Measurements from ENCODE around the gene MAGIX.
"Not testable (repeated sequence)": the region's sequence is repeated elsewhere in the genome, so short reads cannot be mapped to it uniquely, and the experiment has no call there.

MAGIX gene

GRCh38 chrX:49163555-49164419, 1.2 kb downstream of the MAGIX start:
- DNase-seq = peak; percentile 49 to 83

- no peak for DNase-seq
Observed at GRCh38 chrX:49164589-49165360, 2.2 kb downstream of the MAGIX start.

DNA sequence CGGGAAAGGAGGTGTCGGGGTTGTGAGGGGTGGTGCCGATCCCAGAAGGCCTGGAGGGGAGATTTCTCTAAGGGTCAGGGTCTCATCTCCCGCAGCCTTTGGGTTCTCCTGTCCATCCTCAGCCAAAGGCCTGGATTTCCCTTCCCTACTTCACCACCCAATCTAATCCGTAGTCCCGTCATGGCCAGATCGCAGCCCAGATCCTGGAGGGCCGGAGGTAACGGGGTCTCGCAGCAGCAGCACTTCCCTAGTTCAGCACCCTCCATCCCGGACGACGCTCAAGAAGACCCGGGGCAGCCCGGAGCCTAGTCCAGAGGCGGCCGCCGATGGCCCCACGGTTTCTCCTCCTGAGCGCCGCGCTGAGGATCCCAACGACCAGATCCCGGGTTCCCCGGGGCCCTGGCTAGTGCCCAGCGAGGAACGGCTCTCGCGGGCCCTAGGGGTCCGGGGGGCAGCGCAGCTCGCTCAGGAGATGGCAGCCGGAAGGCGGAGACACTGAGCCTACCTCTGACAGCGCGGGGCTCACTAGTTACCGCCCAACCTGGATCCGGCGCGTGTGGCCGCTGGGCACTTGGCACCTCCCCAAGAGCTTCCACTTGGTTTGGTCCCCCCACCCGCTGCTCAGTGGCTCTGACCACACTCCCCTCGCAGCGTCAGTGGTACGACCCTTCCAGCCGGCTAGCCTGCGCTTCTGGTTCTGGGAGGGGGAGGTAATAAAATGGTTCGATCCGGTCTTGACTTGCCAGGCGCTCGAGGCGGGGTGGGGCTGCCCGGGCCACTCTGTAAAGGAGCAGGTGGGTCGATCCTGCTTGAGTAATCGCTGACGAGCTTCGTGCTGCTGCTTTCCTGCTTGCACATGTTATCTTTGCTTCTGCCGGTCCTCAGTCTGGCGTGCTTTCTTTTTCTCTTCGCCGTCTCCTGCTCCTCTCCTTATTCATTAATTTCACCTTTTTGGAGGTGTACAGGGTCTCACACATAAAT, 3.6 kb downstream of the MAGIX start:
- no peak for DNase-seq

GRCh38 chrX:49166914-49167739, 4.6 kb downstream of the MAGIX start:
- DNase-seq = no peak

DNA sequence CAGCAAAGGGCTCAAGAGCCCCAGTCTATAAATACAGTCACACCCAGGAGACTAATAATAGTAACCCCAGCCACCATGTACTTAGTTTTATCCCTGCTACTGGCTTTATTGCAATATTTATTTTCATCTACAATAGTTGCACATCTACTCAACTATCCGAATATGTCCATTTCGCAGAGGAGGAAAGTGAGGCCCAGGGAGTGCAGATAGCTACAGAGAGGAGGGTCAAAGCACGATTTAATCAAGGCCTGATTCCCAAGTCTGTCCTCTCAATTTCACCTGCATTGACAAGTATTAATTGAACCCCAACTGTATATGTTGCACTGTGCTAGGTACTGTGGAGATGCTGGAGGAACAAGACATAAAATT, 5.2 kb downstream of the MAGIX start:
- DNase-seq = no peak

DNA sequence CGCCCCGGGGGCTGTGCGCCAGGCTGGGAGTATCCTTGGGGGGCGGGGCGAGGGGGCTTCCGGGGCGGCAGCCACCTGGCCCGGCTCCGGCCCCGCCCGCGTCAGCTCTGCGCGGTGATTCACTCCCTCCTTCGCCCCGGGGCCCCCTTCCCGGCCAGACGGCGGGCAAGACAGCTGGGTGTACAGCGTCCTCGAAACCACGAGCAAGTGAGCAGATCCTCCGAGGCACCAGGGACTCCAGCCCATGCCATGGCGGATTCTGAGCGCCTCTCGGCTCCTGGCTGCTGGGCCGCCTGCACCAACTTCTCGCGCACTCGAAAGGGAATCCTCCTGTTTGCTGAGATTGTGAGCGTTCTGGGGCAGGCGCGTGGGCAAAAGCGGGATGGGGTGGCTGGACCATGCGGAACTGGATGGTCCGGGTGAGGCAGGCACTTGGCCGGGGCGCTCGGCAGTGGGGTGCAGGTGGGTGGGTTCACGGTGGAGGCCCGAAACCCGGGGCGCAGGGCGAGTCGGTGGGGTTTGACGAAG, 9.3 kb downstream of the MAGIX start, which contains the start of gene PLP2:
Gene PLP2 (plus strand): TSS at position 147 of the 528 bp plus-strand sequence. CDS start 103 bp downstream, at position 250.
- peak in 1 of 2 experiments; percentile 40 for DNase-seq

- DNase-seq = peak; percentile 40 to 67
Observed at GRCh38 chrX:49172280-49172780, 9.8 kb downstream of the MAGIX start.

- not testable (repeated sequence) for DNase-seq
Observed at GRCh38 chrX:49173544-49173943, 11.0 kb downstream of the MAGIX start.

DNA sequence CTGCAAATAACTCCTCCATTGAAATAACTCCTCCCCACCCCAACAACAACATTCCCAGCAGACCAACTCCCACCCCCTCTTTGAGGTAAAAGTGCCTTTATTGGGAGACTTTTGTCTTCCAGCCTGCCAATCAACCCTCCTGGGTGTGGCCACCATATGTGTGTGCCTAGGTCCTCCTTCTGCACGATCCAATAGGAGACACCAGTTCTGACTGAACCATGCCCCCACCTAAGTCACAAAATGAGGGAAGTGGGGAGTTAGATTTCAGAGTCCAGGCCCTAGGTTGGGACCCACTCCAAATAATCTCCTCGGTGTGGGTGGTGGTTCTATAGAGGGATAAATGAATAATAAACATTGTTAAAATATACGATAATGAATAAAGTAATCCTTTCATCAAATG, 12.2 kb downstream of the MAGIX start:
- no peak for DNase-seq

DNA sequence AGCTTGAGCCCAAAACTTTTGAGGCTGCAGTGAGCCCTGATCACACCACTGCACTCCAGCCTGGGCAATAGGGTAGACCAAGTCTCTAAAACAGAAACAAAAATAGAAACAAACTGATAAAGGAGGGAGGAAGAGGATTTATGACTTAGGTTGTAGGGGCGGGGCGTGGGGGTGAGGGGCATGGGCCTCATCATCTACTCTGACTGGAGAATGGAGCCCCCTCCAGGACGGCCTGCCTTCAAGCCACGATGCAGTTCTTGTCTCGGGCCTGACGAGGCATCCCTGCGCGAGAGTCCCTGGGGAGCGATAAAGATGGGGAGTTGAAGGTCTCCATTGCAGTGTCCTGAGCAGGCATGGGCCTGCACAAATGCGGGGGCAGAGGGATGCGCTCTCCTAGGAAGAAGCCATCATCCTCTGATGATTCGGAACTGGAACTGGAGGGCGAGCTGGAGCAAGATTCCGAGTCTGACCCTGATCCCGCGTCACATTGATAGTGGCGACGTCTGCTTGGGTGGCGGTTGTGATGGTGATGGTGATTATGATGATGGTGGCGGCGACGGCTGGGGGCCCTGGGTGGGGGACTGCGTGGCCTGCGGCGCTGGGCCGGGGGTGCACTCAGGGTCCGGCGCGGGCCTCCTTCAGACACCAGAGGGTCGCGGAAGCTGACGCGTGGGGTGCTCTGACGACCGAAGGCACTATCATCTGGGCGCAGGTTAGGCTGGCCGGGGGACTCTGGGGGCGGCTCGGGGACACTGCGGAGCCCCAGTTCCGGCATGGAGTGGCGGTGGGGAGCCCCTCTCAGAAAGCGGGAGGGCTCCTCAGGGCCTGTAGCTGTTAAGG, 13.1 kb downstream of the MAGIX start:
- DNase-seq = no peak

DNA sequence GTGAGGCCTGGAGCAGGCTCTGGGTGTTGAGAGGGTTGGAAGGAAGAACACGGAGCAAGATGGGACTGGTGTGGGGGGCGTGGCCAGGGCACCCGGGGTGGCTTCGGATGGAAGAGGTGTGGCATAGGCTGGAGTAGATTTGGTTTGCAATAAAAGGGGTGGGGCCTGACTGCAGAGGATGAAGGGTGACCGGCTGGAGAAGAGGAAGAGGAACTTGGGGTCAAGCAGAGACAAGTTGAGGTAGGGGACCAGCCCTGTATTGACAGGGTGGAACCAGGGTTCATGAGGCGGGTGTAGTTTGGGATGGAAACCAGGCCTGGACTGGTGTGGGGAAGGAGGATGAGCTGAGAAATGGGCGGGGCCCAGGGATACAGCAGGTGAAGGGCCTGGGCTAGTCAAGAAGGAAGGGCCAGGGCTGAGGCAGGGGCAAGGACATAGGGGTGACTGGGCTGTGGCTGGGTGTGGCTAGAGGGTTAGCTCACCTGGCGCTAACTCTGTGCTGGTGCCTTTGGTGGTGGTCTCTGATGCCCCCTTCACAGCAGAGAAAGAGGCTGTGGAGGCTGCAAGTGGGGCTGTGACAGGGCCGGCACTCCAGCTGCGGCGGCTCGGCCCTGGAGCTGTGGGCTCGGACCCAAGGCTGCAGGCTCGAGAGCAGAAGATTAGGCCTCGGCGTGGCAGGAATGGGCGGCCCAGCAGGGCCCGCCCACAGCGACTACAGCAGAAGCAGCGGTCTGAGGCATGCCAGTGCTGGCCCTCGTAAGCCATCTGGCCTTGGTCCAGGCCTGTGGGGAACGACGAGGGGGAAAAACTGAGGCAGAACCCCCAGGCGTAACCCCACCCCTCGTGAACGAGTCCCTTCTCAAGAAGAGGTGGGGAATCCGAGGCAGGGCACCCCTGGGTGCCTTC, 14.1 kb downstream of the MAGIX start:
- DNase-seq = no peak

DNA sequence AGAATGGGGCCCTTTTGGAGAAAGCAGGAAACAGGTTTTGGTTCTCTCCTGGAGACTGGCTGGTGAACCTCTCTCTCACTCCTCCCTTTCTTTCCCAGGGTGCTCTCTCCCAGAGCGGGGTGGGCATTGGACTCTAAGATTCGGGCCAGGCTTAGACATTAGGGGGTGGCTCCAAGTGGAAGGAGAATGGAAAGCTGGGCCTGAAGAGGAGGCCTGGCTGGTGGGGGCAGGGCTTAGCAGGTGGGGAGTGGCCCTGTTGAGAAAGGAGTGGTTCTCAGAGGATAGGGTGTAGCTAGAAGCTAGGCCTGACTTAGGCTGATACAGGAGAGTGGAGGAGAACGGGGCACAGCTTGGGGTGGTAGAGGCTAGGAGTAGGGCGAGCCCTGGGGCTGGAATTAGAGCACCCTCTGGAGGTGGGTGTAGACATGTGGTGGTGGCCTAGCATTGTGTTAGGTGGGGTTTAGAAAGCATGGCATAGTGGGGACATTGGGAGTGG, 14.8 kb downstream of the MAGIX start:
- no peak for DNase-seq

DNA sequence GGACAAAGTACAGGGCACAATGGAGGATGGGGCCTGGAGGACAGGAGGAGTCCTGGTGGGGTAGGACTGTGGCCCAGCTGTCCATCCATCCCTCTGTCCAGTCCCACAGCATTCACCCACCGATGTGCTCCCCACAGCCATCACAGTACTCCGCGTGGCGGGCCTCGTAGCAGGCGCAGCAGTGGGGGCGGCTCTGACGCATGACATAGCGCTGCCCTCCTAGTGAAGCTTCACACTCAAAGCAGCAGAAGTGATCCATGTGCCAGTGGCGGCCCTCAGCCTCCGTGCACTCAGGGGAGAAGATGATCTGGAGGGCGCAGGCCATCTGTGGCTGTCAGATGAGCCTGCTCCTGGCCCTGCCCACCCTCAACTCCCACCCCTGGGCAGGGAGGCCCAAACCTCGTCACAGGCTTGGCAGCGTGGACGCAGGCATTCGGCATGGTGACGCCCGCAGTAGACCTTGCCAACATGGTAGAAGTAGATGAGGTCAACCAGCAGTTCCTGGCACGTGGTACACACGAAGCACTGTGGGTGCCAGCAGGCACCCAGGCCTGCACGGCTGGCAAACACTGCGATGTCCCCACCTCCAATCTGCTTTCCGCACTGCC, 15.4 kb downstream of the MAGIX start:
- DNase-seq = no peak

GRCh38 chrX:49178537-49178936, 16.0 kb downstream of the MAGIX start:
- DNase-seq = no peak

DNA sequence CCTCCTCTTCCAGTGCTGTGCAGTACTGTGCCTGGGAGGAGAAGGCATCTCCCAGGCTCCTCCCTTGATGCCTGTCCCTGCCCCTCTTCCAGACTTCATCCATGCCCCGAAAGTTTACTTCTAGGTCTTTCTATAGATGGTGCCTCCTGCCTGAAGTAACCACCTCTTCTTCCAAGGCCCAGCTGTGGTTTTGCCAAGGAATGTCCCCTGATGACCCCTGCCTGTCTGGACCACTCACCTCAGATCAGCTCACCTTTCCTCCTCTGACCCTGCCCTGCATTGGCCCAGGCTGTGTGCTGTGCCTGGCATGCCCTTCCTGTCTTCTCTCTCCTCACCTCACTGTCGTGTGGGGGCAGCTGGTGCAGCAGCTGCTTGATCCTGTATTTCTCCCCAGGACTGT, 16.8 kb downstream of the MAGIX start:
- DNase-seq = no peak

GRCh38 chrX:49183701-49184281, 21.2 kb downstream of the MAGIX start:
- no peak for DNase-seq

GRCh38 chrX:49184294-49185281, 22.0 kb downstream of the MAGIX start:
- peak; percentile 65 to 92 for DNase-seq

All from NCI-H446 (cell line).